ENCODE data around the gene PLCG1. TPM values are rescaled to one million over a fixed set of nuclear protein-coding genes. Genes with fewer than 3 reads are reported as not detected.
A peak's percentile ranks its signal among the peaks of the same experiment; 100 is the strongest.

The PLCG1 gene
- total RNA-seq, 1 experiment from 2014 or later, result 33.2 TPM

DNA sequence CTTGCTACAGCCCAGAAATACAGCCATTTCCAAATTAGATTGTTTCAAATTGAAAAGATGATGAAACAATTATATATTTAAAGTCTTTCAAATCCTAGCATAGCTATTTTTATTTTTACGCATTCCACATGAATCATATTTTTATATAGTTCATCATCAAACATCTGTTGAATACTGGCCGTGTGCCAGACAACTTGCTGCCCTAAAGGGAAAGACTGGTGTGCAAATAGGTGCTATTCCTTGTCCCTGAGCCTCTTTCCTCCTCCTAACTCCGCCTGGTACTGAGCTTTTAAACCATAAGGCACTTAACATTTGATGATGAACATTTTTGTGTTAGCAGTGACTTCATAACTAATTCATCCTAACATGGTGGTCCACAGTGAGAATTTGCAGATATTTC is 18.7 kb upstream of the PLCG1 start:
- DNase-seq (ENCODE audit: unreplicated experiment), result peak; percentile 48
- Mint-ChIP-seq H3K27ac (ENCODE audit: low read depth, unreplicated experiment) (peak overlapping the region; percentile 23), H3K4me3 (ENCODE audit: unreplicated experiment) (no peak overlapping the region), H3K36me3 (ENCODE audit: insufficient read depth, unreplicated experiment) (peaks cover 89% of the 10 kb centered on the region), H3K4me1 (ENCODE audit: insufficient read depth, unreplicated experiment) (peaks cover 14% of the 10 kb centered on the region), H3K27me3 (ENCODE audit: insufficient read depth, unreplicated experiment) (no peaks in the 10 kb centered on the region), H3K9me3 (ENCODE audit: unreplicated experiment) (no peaks in the 10 kb centered on the region)
- intact Hi-C loops (cut with micrococcal nuclease), result no loop called here
- CTCF ChIA-PET, result interaction anchor here (0.6 to 1.8 kb wide), 10 partner anchors 8 to 149 kb away, joined by 3 to 13 read pairs (median 4); partner anchors contain the start of gene PLCG1
- POLR2A ChIA-PET, result interaction anchor here (0.6 to 1.8 kb wide), 7 partner anchors 9 to 1396 kb away, joined by 3 to 8 read pairs (median 3); partner anchors contain the start of gene LPIN3
- no TSS peak for BruUV-seq (replicated peaks)
- TF ChIP-seq, protein P1, sequence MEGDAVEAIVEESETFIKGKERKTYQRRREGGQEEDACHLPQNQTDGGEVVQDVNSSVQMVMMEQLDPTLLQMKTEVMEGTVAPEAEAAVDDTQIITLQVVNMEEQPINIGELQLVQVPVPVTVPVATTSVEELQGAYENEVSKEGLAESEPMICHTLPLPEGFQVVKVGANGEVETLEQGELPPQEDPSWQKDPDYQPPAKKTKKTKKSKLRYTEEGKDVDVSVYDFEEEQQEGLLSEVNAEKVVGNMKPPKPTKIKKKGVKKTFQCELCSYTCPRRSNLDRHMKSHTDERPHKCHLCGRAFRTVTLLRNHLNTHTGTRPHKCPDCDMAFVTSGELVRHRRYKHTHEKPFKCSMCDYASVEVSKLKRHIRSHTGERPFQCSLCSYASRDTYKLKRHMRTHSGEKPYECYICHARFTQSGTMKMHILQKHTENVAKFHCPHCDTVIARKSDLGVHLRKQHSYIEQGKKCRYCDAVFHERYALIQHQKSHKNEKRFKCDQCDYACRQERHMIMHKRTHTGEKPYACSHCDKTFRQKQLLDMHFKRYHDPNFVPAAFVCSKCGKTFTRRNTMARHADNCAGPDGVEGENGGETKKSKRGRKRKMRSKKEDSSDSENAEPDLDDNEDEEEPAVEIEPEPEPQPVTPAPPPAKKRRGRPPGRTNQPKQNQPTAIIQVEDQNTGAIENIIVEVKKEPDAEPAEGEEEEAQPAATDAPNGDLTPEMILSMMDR (IDR thresholded peaks at IDR 0.05; ENCODE audit: unreplicated experiment), result no peak

GRCh38 chr20:41119614-41120561 is 17.5 kb upstream of the PLCG1 start:
- TF ChIP-seq, protein P1 (IDR thresholded peaks at IDR 0.05; ENCODE audit: unreplicated experiment), result no peak
- no TSS peak for BruUV-seq (replicated peaks)
- Mint-ChIP-seq H3K4me3 (ENCODE audit: unreplicated experiment) (no peak overlapping the region), H3K36me3 (ENCODE audit: insufficient read depth, unreplicated experiment) (peaks cover 89% of the 10 kb centered on the region), H3K27me3 (ENCODE audit: insufficient read depth, unreplicated experiment) (no peaks in the 10 kb centered on the region), H3K9me3 (ENCODE audit: unreplicated experiment) (no peaks in the 10 kb centered on the region), H3K27ac (ENCODE audit: low read depth, unreplicated experiment) (no peak overlapping the region), H3K4me1 (ENCODE audit: insufficient read depth, unreplicated experiment) (peaks cover 14% of the 10 kb centered on the region)
- DNase-seq (ENCODE audit: unreplicated experiment), result no peak
- ChIA-PET POLR2A (interaction anchor here (0.7 to 3.4 kb wide), 7 partner anchors 9 to 74 kb away, joined by 3 to 16 read pairs (median 3); no protein-coding TSS in a partner anchor), CTCF (interaction anchor here (0.6 to 3.0 kb wide), 10 partner anchors 9 to 152 kb away, joined by 3 to 16 read pairs (median 6); no protein-coding TSS in a partner anchor)
- intact Hi-C loops (cut with micrococcal nuclease), result no loop called here

- TF ChIP-seq, protein P1 (IDR thresholded peaks at IDR 0.05; ENCODE audit: unreplicated experiment), result no peak
- Mint-ChIP-seq H3K27me3 (ENCODE audit: insufficient read depth, unreplicated experiment) (no peaks in the 10 kb centered on the region), H3K36me3 (ENCODE audit: insufficient read depth, unreplicated experiment) (peaks cover 89% of the 10 kb centered on the region), H3K9me3 (ENCODE audit: unreplicated experiment) (no peaks in the 10 kb centered on the region), H3K4me1 (ENCODE audit: insufficient read depth, unreplicated experiment) (peaks cover 14% of the 10 kb centered on the region), H3K4me3 (ENCODE audit: unreplicated experiment) (no peak overlapping the region), H3K27ac (ENCODE audit: low read depth, unreplicated experiment) (no peak overlapping the region)
- ChIA-PET POLR2A (interaction anchor here (0.8 to 3.4 kb wide), 3 partner anchors 12 to 18 kb away, joined by 3 to 16 read pairs (median 3); no protein-coding TSS in a partner anchor), CTCF (interaction anchor here (1.0 to 3.0 kb wide), 8 partner anchors 10 to 158 kb away, joined by 3 to 16 read pairs (median 6); no protein-coding TSS in a partner anchor)
- intact Hi-C loops (cut with micrococcal nuclease), result no loop called here
- DNase-seq (ENCODE audit: unreplicated experiment), result no peak
- BruUV-seq (replicated peaks), result no TSS peak
These were observed 15.9 kb upstream of the PLCG1 start for GRCh38 chr20:41121399-41121798.

DNA sequence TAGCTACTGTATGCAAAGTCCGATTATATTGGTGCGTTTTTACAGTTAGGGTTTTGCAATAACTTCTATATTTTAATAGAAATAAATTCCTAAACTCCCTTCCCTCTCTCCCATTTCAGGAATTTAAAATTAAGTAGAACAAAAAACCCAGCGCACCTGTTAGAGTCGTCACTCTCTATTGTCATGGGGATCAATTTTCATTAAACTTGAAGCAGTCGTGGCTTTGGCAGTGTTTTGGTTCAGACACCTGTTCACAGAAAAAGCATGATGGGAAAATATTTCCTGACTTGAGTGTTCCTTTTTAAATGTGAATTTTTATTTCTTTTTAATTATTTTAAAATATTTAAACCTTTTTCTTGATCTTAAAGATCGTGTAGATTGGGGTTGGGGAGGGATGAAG is 13.7 kb upstream of the PLCG1 start:
- POLR2A ChIA-PET, result interaction anchor here (3.4 kb wide), 1 partner anchor 10 kb away, joined by 16 read pairs; no protein-coding TSS in a partner anchor
- TF ChIP-seq, protein P1 (IDR thresholded peaks at IDR 0.05; ENCODE audit: unreplicated experiment), result no peak
- peaks cover 76% of the 10 kb centered on the region for H3K36me3 Mint-ChIP-seq (ENCODE audit: insufficient read depth, unreplicated experiment)
- H3K27me3 Mint-ChIP-seq (ENCODE audit: insufficient read depth, unreplicated experiment), result no peaks in the 10 kb centered on the region
- H3K4me1 Mint-ChIP-seq (ENCODE audit: insufficient read depth, unreplicated experiment), result peaks cover 4% of the 10 kb centered on the region
- H3K9me3 Mint-ChIP-seq (ENCODE audit: unreplicated experiment), result no peaks in the 10 kb centered on the region
- no peak overlapping the region for H3K4me3 Mint-ChIP-seq (ENCODE audit: unreplicated experiment)
- H3K27ac Mint-ChIP-seq (ENCODE audit: low read depth, unreplicated experiment), result no peak overlapping the region
- CTCF ChIA-PET, result no interaction called here
- no peak for DNase-seq (ENCODE audit: unreplicated experiment)
- BruUV-seq (replicated peaks), result no TSS peak
- intact Hi-C loops (cut with micrococcal nuclease), result no loop called here
